ENCODE measurements around the gene TTC12. TPM values are rescaled to one million over a fixed set of nuclear protein-coding genes. Genes with fewer than 3 reads are reported as not detected.

Gene TTC12
- total and polyA plus RNA-seq, 2 donors (not counting 3 experiments of a cell fraction or from before 2014, with no cell fraction given) = 2.2 to 2.9 TPM

DNA sequence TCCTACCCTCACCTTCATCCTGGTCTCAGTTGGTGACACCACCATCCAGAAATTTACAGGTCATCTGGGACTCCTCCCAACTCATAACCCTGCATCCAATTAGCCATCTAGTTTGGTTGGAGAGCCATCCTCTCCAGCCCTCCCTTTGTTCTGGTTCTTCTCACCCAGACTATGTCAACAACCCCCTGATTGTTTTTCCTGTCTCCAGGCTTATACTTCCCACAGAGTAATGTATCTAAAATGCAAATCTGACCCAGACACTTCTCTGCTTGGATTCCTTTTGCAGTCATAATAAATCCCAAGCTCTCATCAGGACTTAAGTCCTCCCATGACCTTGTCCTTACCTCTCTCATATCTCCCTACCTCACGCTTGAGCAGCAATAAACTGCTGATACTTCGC lies 3.0 kb downstream of the TTC12 start:
- H3K4me2 ChIP-seq (ENCODE audit: insufficient read depth, low read length) = no peak overlapping the region
- dilution Hi-C loops (cut with MboI; ENCODE audit: extremely low pct_ligation_motif_present, low sequenced_read_pairs) (no loop called here), intact Hi-C loops (cut with micrococcal nuclease) (no loop called here)
- H3K4me1 ChIP-seq (ENCODE audit: control insufficient read depth, extremely low read depth, insufficient read depth, low read length) = peaks cover 3% of the 10 kb centered on the region
- no peaks in the 10 kb centered on the region for H3K36me3 ChIP-seq (ENCODE audit: control insufficient read depth in 2 of 2, extremely low read depth in 1 of 2, insufficient read depth in 2 of 2, low read length in 2 of 2)
- no peaks in the 10 kb centered on the region for H3K9me1 ChIP-seq (replicated peaks; ENCODE audit: control insufficient read depth, extremely low read depth, insufficient read depth, low read length)
- no peaks in the 10 kb centered on the region for H3K27me3 ChIP-seq (ENCODE audit: control insufficient read depth in 2 of 2, insufficient read depth in 2 of 2, low read length in 2 of 2)
- no peak for FAIRE-seq
- no peak overlapping the region for H3K27ac ChIP-seq (ENCODE audit: insufficient read depth, low read depth, low read length)
- H3K79me2 ChIP-seq (ENCODE audit: control insufficient read depth, insufficient read depth, low read length) = no peaks in the 10 kb centered on the region
- no peak for DNase-seq (ENCODE audit: low read depth, low spot score)
- no peaks in the 10 kb centered on the region for H3K9me3 ChIP-seq (replicated peaks; ENCODE audit: control insufficient read depth, insufficient read depth, low read length)
- CTCF ChIA-PET = no interaction called here
- POLR2A ChIA-PET = no interaction called here
- H4K20me1 ChIP-seq (replicated peaks; ENCODE audit: control insufficient read depth, extremely low read depth, insufficient read depth, low read length) = no peaks in the 10 kb centered on the region
- BruUV-seq (replicated peaks) = no TSS peak
- TF ChIP-seq POLR2AphosphoS5 (IDR thresholded peaks at IDR 0.05; ENCODE audit: insufficient read depth, low read depth, low read length) (no peak), GATA2 (IDR thresholded peaks at IDR 0.05; ENCODE audit: insufficient read depth, insufficient read length, low read depth, low read length) (no peak), MYC (IDR thresholded peaks at IDR 0.05; ENCODE audit: low read depth, low read length) (no peak), FOS (IDR thresholded peaks at IDR 0.05; ENCODE audit: borderline replicate concordance, insufficient read depth, low read length) (no peak), CTCF (IDR thresholded peaks at IDR 0.05; ENCODE audit: extremely low read depth in 1 of 2, insufficient read depth in 1 of 2, low read depth in 1 of 2, low read length in 2 of 2) (no peak), EZH2 (IDR thresholded peaks at IDR 0.05; ENCODE audit: borderline replicate concordance, low read depth, low read length, severe bottlenecking) (no peak), JUN (IDR thresholded peaks at IDR 0.05; ENCODE audit: borderline replicate concordance, insufficient read depth, insufficient read length, low read depth) (no peak), POLR2A (IDR thresholded peaks at IDR 0.05; ENCODE audit: low read depth, low read length) (no peak)
- TF ChIP-seq, protein P1, sequence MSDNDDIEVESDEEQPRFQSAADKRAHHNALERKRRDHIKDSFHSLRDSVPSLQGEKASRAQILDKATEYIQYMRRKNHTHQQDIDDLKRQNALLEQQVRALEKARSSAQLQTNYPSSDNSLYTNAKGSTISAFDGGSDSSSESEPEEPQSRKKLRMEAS (IDR thresholded peaks at IDR 0.05; ENCODE audit: insufficient read depth, insufficient read length) = no peak
- no peak overlapping the region for H2AFZ ChIP-seq (ENCODE audit: low read depth, low read length)
- no peak overlapping the region for H3K9ac ChIP-seq (replicated peaks; ENCODE audit: extremely low read depth, insufficient read depth, low read length)
- no peak overlapping the region for H3K4me3 ChIP-seq (replicated peaks in 1 of 3; ENCODE audit: insufficient read depth in 1 of 3, low read depth in 1 of 3, low read length in 3 of 3)
